Measurements from ENCODE around the gene CEBPA.

GRCh38 chr19:33344573-33344925, 42.2 kb upstream of the CEBPA start:
- TF ChIP-seq CTCF (conservative IDR thresholded peaks at IDR 0.05) (no peak), ZFX (IDR thresholded peaks at IDR 0.05) (no peak)

Data from C4-2B (cell line).